Peyer's patch (tissue), 4 donors: ENCODE data around the gene SHD. TPM values are rescaled to one million over a fixed set of nuclear protein-coding genes. Genes with fewer than 3 reads are reported as not detected.

Source experiments
- DNase-seq, 3 donors: peaks; one replicate each; pipeline ENCODE4 v3.0.0-alpha.2; 2017 to 2019
- H3K27ac ChIP-seq, 4 donors: fragments of 200-600 bp; sonication (generic); one replicate each; pipeline ENCODE4 v1.5.1; 2016 to 2019
- H3K27me3 ChIP-seq, 2 donors: fragments of 200-600 bp; sonication (generic); one replicate each; pipeline ENCODE4 v1.5.1; 2019
- H3K36me3 ChIP-seq, 3 donors: fragments of 200-600 bp; sonication (generic); one replicate each; pipeline ENCODE4 v1.5.1; 2016 to 2019
- H3K4me1 ChIP-seq, 4 donors: fragments of 200-600 bp; sonication (generic); one replicate each; pipeline ENCODE4 v1.5.1; 2016 to 2019
- H3K4me3 ChIP-seq, 4 donors: fragments of 200-600 bp; sonication (generic); 1 replicate in 3 of 4; 2 replicates in 1 of 4; pipeline ENCODE4 v1.5.1; 2016 to 2019; ENCODE audit warnings: mild to moderate bottlenecking in 1 of 4
- H3K9me3 ChIP-seq, 4 donors: fragments of 200-600 bp; sonication (generic); one replicate each; pipeline ENCODE4 v1.5.1; 2016 to 2019; ENCODE audit warnings: mild to moderate bottlenecking in 1 of 4
- POLR2A ChIP-seq, 2 donors: fragments of 450-650 bp; IDR thresholded peaks; one replicate each; pipeline ENCODE4 v1.5.1; 2017; ENCODE audit warnings: antibody characterized with exemption in 2 of 2, mild to moderate bottlenecking in 2 of 2, moderate library complexity in 2 of 2
- total RNA-seq, 4 donors: library from RNA; depleted of rRNA; stranded (reverse); fragments of >200 nt; gene quantifications; one replicate each; pipeline ENCODE4 v1.1.0, GENCODE V29; 2016
- TF ChIP-seq, protein P1 (sequence below), 6 experiments: fragments of 450-650 bp in 4 of 6; fragments of 200-600 bp in 2 of 6; sonication (generic) in 1 of 6; IDR thresholded peaks; one replicate each; pipeline ENCODE4 v1.5.1; 2017 to 2019; ENCODE audit warnings: antibody characterized with exemption in 6 of 6, mild to moderate bottlenecking in 3 of 6, moderate library complexity in 1 of 6

Gene SHD
- total RNA-seq, 4 donors from 2014 or later = 21.3 to 27.7 (median 21.9) TPM; not detected in 1

DNA sequence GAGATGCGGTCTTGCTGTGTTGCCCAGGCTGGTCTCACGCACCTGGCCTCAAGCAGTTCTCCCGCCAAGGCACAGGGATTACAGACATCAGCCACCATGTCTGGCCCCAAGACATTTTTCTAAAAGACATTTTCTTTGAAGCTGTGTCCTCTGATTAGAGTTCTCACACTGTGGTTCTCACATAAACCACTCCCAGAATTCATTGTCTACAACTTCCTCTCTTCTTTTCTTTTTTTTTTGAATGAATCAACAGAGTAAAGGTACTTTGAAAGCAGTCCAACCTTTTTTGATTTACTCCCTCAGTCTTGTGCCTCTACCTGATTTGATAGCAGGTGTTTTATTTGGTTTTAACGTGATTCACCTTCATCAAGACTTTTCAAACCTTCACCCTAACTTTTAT lies 14.3 kb upstream of the SHD start:
- no peak for DNase-seq
- H3K9me3 ChIP-seq = no peaks in the 10 kb centered on the region
- H3K36me3 ChIP-seq = peaks cover 0 to 78% (median 0%) of the 10 kb centered on the region in 3 donors
- no peak for TF ChIP-seq POLR2A (IDR thresholded peaks at IDR 0.05)
- TF ChIP-seq, protein P1, sequence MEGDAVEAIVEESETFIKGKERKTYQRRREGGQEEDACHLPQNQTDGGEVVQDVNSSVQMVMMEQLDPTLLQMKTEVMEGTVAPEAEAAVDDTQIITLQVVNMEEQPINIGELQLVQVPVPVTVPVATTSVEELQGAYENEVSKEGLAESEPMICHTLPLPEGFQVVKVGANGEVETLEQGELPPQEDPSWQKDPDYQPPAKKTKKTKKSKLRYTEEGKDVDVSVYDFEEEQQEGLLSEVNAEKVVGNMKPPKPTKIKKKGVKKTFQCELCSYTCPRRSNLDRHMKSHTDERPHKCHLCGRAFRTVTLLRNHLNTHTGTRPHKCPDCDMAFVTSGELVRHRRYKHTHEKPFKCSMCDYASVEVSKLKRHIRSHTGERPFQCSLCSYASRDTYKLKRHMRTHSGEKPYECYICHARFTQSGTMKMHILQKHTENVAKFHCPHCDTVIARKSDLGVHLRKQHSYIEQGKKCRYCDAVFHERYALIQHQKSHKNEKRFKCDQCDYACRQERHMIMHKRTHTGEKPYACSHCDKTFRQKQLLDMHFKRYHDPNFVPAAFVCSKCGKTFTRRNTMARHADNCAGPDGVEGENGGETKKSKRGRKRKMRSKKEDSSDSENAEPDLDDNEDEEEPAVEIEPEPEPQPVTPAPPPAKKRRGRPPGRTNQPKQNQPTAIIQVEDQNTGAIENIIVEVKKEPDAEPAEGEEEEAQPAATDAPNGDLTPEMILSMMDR (IDR thresholded peaks at IDR 0.05) = no peak
- H3K27me3 ChIP-seq = no peaks in the 10 kb centered on the region
- no peak overlapping the region for H3K4me3 ChIP-seq
- peaks cover 0 to 9% (median 3%) of the 10 kb centered on the region in 4 donors for H3K4me1 ChIP-seq
- no peak overlapping the region for H3K27ac ChIP-seq

DNA sequence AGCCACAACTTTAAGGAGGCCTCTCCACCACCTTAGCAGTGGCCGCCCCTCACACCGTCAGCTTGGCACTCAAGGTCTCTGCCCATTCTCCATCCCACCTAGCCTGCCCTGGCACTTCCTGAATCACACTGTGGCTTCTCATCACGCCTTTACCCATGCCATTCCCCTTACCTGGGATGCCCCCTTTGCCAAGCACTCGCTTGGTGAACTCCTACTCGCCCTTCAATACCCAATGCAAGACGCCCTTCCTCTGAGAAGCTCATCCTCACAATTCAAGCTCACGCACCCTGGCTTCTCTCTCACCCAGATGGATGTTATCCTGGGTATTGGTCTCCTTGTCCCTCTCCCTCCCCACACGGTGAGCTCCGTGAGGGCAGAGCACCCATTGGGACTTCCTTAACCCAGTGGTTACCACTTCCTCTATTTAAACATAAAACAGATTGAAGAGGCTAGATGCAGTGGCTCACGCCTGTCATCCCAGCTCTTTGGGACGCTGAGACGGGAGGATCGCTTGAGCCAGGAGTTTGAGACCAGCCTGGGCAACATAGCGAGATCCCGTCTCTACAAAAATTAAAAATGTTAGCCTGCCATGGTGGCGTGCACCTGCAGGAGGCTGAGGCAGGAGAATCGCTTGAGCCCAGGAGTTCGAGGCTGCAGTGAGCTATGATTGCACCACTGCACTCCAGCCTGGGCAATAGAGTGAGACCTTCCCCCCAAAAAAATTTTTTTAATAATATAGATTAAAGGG lies 12.6 kb upstream of the SHD start:
- TF ChIP-seq, protein P1 (IDR thresholded peaks at IDR 0.05) = no peak
- no peak for TF ChIP-seq POLR2A (IDR thresholded peaks at IDR 0.05)
- Histone ChIP-seq H3K27ac (no peak overlapping the region), H3K4me1 (peaks cover 0 to 9% (median 3%) of the 10 kb centered on the region in 4 donors), H3K36me3 (peaks cover 0 to 69% (median 0%) of the 10 kb centered on the region in 3 donors), H3K27me3 (no peaks in the 10 kb centered on the region), H3K4me3 (no peak overlapping the region), H3K9me3 (no peaks in the 10 kb centered on the region)
- DNase-seq = no peak

DNA sequence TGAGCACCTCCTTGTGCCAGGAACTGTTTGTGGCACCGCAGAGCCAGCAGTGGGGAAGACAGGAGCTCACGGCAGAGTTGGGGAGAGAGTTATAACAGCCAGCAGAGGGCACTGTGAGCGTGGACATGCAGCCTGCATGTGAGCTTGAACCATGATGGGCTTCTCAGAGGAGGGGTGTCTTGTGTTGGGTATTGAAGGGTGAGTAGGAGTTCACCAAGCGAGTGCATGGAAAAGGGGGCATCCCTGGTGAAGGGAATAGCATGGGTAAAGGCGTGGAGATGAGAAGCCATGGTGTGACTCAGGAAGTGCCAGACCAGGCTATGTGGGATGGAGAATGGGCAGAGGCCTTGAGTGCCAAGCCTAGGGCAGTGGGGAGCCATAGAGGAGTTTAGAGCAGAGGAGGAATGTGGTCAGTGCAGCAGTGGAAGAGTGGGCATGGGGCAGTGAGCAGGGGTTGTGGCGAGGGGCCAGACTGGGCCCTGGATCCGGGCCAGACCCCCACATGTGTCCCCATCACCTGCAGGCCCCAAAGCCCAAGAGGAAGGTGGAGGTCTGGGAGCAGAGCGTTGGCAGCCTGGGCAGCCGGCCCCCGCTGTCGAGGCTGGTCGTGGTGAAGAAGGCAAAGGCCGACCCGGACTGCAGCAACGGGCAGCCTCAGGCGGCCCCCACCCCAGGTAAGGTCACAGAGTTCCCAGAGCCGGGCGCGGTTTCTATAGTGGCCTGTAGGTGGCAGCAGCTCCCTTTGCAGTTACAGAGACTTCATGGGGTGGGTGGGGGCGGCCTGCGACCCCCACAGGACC lies 11.8 kb upstream of the SHD start:
- Histone ChIP-seq H3K36me3 (peaks cover 0 to 69% (median 0%) of the 10 kb centered on the region in 3 donors), H3K27me3 (no peaks in the 10 kb centered on the region), H3K4me1 (peaks cover 0 to 9% (median 3%) of the 10 kb centered on the region in 4 donors), H3K4me3 (no peak overlapping the region), H3K9me3 (no peaks in the 10 kb centered on the region), H3K27ac (peak overlapping the region in 2 of 4 donors; percentile 63 to 90)
- TF ChIP-seq, protein P1 (IDR thresholded peaks at IDR 0.05) = peak; percentile 68 to 88 (median 82)
- TF ChIP-seq POLR2A (IDR thresholded peaks at IDR 0.05) = no peak
- peak; percentile 58 to 79 (median 75) for DNase-seq

DNA sequence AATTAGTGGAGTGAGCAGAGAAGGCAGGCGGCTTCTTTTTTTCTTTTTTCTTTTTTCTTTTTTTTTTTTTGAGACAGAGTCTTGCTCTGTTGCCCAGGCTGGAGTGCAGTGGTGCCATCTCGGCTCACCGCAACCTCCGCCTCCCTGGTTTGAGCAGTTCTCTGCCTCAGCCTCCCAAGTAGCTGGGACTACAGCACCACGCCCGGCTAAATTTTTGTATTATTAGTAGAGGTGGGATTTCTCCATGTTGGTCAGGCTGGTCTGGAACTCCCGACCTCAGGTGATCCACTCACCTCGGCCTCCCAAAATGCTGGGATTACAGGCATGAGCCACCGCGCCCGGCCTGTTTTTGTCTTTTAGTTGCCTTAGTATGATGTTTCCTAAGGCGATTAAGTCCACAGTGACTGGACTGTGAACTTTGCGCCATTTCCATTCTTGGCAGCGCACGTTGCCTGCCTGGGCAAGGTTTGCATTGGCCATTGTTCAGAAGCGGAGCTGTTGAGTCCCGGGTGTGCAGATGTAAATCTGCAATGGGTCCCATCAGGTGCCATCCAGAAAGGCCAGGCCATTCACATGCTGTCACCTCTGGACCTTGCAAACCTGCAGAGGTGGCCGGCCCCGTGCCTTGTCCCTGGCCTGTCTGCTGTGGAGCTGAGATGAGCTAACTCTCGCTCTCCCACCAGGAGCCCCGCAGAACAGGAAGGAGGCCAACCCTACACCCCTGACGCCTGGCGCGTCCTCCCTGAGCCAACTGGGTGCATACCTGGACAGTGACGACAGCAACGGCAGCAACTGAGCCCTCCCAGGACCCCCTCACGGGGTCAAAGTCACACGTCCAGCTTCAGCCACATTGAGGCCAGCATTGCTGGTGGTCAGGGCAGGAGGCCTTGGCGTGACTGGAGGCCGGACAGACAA lies 10.9 kb upstream of the SHD start:
- Histone ChIP-seq H3K27me3 (no peaks in the 10 kb centered on the region), H3K9me3 (no peaks in the 10 kb centered on the region), H3K27ac (peak overlapping the region in 3 of 4 donors; percentile 38 to 90 (median 63)), H3K4me3 (no peak overlapping the region), H3K4me1 (peaks cover 0 to 9% (median 3%) of the 10 kb centered on the region in 4 donors), H3K36me3 (peaks cover 0 to 62% (median 0%) of the 10 kb centered on the region in 3 donors)
- peak in 2 of 3 donors; percentile 82 to 83 for DNase-seq
- peak in 1 of 2 donors; percentile 53 for TF ChIP-seq POLR2A (IDR thresholded peaks at IDR 0.05)
- TF ChIP-seq, protein P1 (IDR thresholded peaks at IDR 0.05) = no peak
